Tibial nerve (tissue), 4 donors: ENCODE data around the gene GPBP1. TPM values are rescaled to one million over a fixed set of nuclear protein-coding genes. Genes with fewer than 3 reads are reported as not detected.

Experiments used
- DNase-seq, 2 donors: peaks; one replicate each; pipeline ENCODE4 v3.0.0-alpha.2; 2019; ENCODE audit warnings: low spot score in 2 of 2
- H3K27ac ChIP-seq, 4 donors: fragments of 200-600 bp; sonication (generic) in 3 of 4; one replicate each; pipeline ENCODE4 v1.5.1; 2017 to 2019; ENCODE audit warnings: mild to moderate bottlenecking in 1 of 4
- H3K27me3 ChIP-seq, 2 donors: fragments of 200-600 bp; sonication (generic) in 1 of 2; one replicate each; pipeline versions ENCODE4 v1.5.1 to v1.6.0; 2017 to 2019
- H3K36me3 ChIP-seq, 3 donors: fragments of 200-600 bp; sonication (generic); one replicate each; pipeline ENCODE4 v1.5.1; 2018 to 2019
- H3K4me1 ChIP-seq, 4 donors: fragments of 200-600 bp; sonication (generic) in 3 of 4; one replicate each; pipeline ENCODE4 v1.5.1; 2017 to 2019
- H3K4me3 ChIP-seq, 4 donors: fragments of 200-600 bp; sonication (generic) in 3 of 4; one replicate each; pipeline ENCODE4 v1.5.1; 2017 to 2019; ENCODE audit warnings: mild to moderate bottlenecking in 1 of 4, moderate library complexity in 1 of 4
- H3K9me3 ChIP-seq, 4 donors: fragments of 200-600 bp; sonication (generic) in 3 of 4; one replicate each; pipeline ENCODE4 v1.5.1; 2017 to 2019
- EP300 ChIP-seq, 2 donors: sonication (generic); formaldehyde crosslinking; IDR thresholded peaks; one replicate each; pipeline ENCODE4 v1.6.1; 2017; ENCODE audit warnings: antibody characterized with exemption in 2 of 2, mild to moderate bottlenecking in 1 of 2
- POLR2A ChIP-seq, 2 donors: fragments of 450-650 bp; IDR thresholded peaks; one replicate each; pipeline ENCODE4 v1.6.1; 2017; ENCODE audit warnings: antibody characterized with exemption in 2 of 2, mild to moderate bottlenecking in 2 of 2, moderate library complexity in 2 of 2
- WGBS, 2 donors: methylation state at CpG; one replicate each; pipeline ENCODE4 v1.1.5; 2018; 5-methylcytosine and 5-hydroxymethylcytosine counted together
- total RNA-seq, 4 donors: library from RNA; depleted of rRNA; stranded (reverse); fragments of >200 nt; gene quantifications; one replicate each; pipeline ENCODE4 v1.1.0, GENCODE V29; 2016
- TF ChIP-seq, protein P1 (sequence below), 5 experiments: fragments of 200-600 bp in 3 of 5; fragments of 450-650 bp in 2 of 5; sonication (generic) in 3 of 5; IDR thresholded peaks; one replicate each; pipeline ENCODE4 v1.5.1; 2016 to 2019; ENCODE audit warnings: antibody characterized with exemption in 5 of 5, mild to moderate bottlenecking in 3 of 5, moderate library complexity in 2 of 5

Gene GPBP1
- total RNA-seq, 4 donors from 2014 or later, result 74.3 to 107 (median 84.9) TPM

DNA sequence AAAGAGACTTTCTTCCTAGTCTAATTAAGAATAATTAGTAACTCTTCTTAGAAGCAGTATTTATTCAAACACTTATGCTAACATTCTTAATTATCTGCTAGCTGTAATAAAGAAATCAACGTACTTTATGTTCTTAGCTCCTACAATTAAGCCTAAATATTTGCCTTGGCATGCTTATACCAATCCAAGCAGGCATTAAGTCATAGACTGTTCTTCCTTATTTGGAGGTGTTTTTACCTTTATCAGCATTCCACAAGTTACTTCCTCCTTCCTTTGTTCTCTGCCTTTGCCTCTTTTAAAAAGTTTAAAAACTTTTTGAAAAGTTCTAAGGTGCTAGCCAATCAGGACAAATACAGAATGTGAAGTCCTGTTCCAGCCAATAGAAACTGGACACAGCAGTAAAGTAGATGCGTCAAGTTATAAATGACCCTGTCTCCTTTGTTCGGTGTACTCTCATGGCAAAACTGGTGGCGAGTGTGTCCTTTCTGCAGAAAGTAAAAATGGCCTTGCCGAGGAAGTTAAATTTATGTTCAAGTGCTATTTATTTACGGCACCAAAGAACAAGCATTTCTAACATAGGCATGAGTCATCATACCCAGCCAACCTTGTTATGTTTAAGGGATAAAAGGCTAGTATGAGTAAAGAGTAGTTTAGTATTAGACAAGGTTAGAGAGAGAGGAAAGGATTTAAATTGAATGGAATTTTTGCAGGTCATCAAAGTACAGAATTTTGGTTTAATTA lies 58.6 kb downstream of the GPBP1 start:
- H3K4me1 ChIP-seq, result no peaks in the 10 kb centered on the region
- no peaks in the 10 kb centered on the region for H3K9me3 ChIP-seq
- WGBS, 2 donors, result 90 to 93% methylated on average over 6 of the region's 6 CpGs
- H3K4me3 ChIP-seq, result no peak overlapping the region
- peaks cover 0 to 40% (median 7%) of the 10 kb centered on the region in 3 donors for H3K36me3 ChIP-seq
- no peaks in the 10 kb centered on the region for H3K27me3 ChIP-seq
- H3K27ac ChIP-seq, result no peak overlapping the region
- TF ChIP-seq, protein P1, sequence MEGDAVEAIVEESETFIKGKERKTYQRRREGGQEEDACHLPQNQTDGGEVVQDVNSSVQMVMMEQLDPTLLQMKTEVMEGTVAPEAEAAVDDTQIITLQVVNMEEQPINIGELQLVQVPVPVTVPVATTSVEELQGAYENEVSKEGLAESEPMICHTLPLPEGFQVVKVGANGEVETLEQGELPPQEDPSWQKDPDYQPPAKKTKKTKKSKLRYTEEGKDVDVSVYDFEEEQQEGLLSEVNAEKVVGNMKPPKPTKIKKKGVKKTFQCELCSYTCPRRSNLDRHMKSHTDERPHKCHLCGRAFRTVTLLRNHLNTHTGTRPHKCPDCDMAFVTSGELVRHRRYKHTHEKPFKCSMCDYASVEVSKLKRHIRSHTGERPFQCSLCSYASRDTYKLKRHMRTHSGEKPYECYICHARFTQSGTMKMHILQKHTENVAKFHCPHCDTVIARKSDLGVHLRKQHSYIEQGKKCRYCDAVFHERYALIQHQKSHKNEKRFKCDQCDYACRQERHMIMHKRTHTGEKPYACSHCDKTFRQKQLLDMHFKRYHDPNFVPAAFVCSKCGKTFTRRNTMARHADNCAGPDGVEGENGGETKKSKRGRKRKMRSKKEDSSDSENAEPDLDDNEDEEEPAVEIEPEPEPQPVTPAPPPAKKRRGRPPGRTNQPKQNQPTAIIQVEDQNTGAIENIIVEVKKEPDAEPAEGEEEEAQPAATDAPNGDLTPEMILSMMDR (IDR thresholded peaks at IDR 0.05), result no peak
- TF ChIP-seq POLR2A (IDR thresholded peaks at IDR 0.05), result no peak
- no peak for TF ChIP-seq EP300 (IDR thresholded peaks at IDR 0.05)
- no peak for DNase-seq

DNA sequence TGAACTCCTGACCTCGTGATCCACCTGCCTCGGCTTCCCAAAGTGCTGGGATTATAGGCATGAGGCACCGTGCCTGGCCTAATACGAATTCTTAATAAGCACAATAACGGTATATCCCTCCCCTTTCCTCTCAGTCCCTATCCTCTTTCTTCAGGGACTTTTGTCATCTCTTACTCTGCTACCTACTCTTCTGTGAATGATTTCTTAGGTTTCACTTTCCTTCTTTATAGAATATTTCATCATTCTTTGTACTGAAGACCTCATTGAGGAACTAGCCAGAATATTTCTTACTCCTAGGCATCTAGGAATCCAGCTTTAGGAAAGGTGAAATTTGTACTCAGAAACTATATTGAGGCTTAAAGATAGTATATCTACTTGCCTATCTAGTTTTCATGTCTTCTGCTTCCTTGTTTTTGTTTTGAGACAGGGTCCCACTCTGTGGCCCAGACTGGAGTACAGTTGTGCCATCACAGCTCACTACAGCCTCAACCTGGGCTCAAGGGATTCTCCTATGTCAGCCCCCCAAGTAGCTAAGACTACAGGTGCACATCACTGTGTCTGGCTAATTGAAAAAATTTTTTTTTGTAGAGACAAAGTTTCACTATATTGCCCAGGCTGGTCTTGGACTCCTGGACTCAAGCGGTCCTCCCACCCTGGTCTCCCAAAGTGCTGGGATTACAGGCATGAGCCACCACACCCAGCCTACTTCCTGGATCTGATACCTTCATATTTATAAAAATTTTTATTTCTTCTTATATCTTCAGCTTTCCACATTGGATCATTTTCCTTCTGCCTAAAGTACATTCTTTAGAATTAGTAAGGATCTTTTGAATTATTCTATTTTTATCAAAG lies 69.7 kb downstream of the GPBP1 start:
- H3K4me1 ChIP-seq, result no peaks in the 10 kb centered on the region
- no peak overlapping the region for H3K4me3 ChIP-seq
- no peak overlapping the region for H3K27ac ChIP-seq
- DNase-seq, result no peak
- TF ChIP-seq POLR2A (IDR thresholded peaks at IDR 0.05) (no peak), EP300 (IDR thresholded peaks at IDR 0.05) (no peak)
- TF ChIP-seq, protein P1 (IDR thresholded peaks at IDR 0.05), result no peak
- H3K27me3 ChIP-seq, result no peaks in the 10 kb centered on the region
- H3K9me3 ChIP-seq, result no peaks in the 10 kb centered on the region
- 92 to 96% methylated on average over 6 of the region's 6 CpGs for WGBS, 2 donors
- H3K36me3 ChIP-seq, result peaks cover 0 to 23% (median 0%) of the 10 kb centered on the region in 3 donors

DNA sequence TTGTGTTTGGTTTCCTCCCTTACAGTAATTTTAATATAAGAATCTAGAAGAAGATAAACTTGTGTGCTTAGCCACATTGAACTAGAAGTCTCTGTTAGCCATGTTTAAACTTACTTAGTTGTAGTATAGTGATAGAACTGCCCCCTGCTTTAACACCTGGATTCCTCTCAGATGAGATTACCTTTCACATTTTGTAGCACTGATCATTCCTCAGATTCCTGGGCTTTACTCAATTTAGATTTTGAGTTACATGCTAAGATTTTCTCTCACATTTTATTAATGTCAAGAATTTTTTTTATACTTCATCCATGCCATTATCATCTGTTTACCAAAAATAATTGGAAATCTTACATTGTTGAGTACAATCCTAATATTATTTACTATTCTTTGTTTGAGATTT lies 70.5 kb downstream of the GPBP1 start:
- Histone ChIP-seq H3K27ac (no peak overlapping the region), H3K4me3 (no peak overlapping the region), H3K27me3 (no peaks in the 10 kb centered on the region), H3K36me3 (peaks cover 0 to 31% (median 0%) of the 10 kb centered on the region in 3 donors), H3K9me3 (no peaks in the 10 kb centered on the region), H3K4me1 (no peaks in the 10 kb centered on the region)
- TF ChIP-seq, protein P1 (IDR thresholded peaks at IDR 0.05), result no peak
- TF ChIP-seq POLR2A (IDR thresholded peaks at IDR 0.05), result no peak
- TF ChIP-seq EP300 (IDR thresholded peaks at IDR 0.05), result no peak
- DNase-seq, result no peak

DNA sequence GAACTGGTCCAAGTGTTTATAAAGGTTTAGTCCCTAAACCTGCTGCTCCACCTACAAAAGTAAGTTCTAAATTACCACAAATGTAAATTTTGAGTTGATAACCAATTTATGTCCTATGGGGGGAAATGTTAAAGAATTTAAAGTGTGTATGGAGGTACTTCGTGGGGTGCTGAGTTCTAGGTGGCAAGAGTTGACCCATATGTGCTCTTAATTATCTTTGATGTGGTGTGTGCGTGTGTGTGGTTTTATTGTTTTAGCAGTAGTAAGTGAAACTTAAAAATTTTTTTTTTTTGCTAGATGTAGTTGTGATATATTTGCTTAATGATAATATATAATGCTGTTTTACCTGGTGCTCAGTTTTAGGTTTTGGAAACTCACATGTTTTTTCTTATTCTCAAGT lies 72.6 kb downstream of the GPBP1 start:
- Histone ChIP-seq H3K4me3 (no peak overlapping the region), H3K4me1 (no peaks in the 10 kb centered on the region), H3K9me3 (no peaks in the 10 kb centered on the region), H3K36me3 (peaks cover 0 to 46% (median 0%) of the 10 kb centered on the region in 3 donors), H3K27ac (no peak overlapping the region), H3K27me3 (no peaks in the 10 kb centered on the region)
- WGBS, 2 donors, result 93 to 95% methylated on average over 2 of the region's 2 CpGs
- TF ChIP-seq EP300 (IDR thresholded peaks at IDR 0.05) (no peak), POLR2A (IDR thresholded peaks at IDR 0.05) (no peak)
- TF ChIP-seq, protein P1 (IDR thresholded peaks at IDR 0.05), result no peak
- DNase-seq, result no peak

DNA sequence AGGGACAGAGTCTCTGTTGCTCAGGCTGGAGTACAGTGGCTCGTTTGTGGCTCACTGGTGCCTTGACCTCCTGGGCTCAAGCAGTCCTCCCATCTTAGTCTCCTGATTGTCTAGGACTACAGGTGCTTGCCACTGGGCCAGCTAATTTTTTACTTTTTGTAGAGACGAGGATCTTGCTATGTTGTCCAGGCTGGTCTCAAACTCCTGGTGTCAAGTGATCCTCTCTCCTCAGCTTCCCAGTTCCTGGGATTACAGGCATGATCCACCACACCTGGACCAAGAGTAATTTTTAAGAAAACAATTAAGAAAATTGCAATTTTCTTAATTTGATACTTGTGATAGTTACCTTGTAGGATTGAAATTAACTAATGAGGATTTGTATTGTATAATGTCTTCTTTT lies 73.9 kb downstream of the GPBP1 start:
- DNase-seq, result no peak
- TF ChIP-seq EP300 (IDR thresholded peaks at IDR 0.05) (no peak), POLR2A (IDR thresholded peaks at IDR 0.05) (no peak)
- TF ChIP-seq, protein P1 (IDR thresholded peaks at IDR 0.05), result no peak
- no peak overlapping the region for H3K27ac ChIP-seq
- WGBS, 2 donors, result 81 to 88% methylated on average over 2 of the region's 2 CpGs
- no peaks in the 10 kb centered on the region for H3K4me1 ChIP-seq
- peaks cover 0 to 60% (median 0%) of the 10 kb centered on the region in 3 donors for H3K36me3 ChIP-seq
- H3K9me3 ChIP-seq, result no peaks in the 10 kb centered on the region
- no peaks in the 10 kb centered on the region for H3K27me3 ChIP-seq
- no peak overlapping the region for H3K4me3 ChIP-seq
